HG03521 (cell line): ENCODE measurements around the gene RDX.
"Not testable (repeated sequence)": the region's sequence is repeated elsewhere in the genome, so short reads cannot be mapped to it uniquely, and the experiment has no call there.

ENCODE experiments used
- ATAC-seq: cut with Tn5 transposase; IDR thresholded peaks from one replicate; pipeline ENCODE4 v1.9.1; 2021; ENCODE audit warnings: mild to moderate bottlenecking, moderate library complexity; ENCODE audit not compliant: unreplicated experiment

The RDX gene

GRCh38 chr11:110208678-110209312 is 87.6 kb downstream of the RDX start:
- ATAC-seq, result not testable (repeated sequence)

- no peak for ATAC-seq
These were observed 89.3 kb downstream of the RDX start for GRCh38 chr11:110207123-110207522.

GRCh38 chr11:110200836-110201235 is 95.6 kb downstream of the RDX start:
- no peak for ATAC-seq

DNA sequence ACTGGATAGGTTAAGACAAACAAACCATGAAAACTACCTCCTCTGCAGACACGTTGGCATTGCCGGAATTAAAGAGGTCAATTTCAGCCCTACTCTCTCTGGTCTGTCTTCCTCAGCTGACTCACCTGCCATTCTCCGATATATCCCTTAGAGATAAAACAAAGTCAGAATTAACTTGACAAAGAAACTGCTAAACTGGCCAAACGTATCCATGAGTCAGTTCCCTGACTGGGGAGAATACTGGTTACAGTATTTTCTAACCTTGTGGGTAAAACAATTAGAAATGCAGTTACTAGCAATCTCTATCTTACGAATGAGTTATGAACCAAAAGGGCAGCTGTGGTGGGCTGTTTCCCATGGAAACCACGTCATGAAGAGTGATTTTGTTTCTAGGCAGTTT is 96.2 kb downstream of the RDX start:
- ATAC-seq, result no peak

GRCh38 chr11:110199184-110199981 is 97.0 kb downstream of the RDX start:
- ATAC-seq, result no peak

DNA sequence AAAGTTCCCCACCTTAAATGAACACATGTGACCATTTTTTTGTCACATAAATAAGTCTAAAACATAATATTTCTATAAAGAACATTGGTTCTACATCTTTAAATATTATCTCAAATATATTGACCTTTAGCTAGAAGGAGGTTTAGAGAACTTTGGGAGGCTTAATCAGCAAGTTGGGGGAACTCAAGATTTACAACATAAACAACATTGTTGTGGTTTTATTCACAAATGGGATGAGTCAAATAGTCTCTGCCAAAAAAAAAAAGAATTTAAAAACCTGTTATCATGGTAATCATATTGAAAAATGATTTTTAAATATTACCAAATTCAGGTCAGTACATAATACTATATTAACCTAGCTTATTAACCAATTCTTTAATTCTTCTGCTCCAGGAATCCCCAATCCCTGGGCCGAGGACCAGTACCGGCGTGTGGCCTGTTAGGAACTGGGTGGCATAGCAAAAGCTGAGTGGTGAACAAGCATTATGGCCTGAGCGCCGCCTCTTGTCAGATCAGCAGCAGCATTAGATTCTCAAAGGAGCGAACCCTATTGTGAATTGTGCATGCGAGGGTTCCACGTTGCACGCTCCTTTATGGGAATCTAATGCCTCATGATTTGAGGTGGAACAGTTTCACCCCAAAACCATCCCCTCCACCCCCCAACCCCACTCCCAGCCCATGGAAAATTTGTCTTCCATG is 98.2 kb downstream of the RDX start:
- ATAC-seq, result no peak

DNA sequence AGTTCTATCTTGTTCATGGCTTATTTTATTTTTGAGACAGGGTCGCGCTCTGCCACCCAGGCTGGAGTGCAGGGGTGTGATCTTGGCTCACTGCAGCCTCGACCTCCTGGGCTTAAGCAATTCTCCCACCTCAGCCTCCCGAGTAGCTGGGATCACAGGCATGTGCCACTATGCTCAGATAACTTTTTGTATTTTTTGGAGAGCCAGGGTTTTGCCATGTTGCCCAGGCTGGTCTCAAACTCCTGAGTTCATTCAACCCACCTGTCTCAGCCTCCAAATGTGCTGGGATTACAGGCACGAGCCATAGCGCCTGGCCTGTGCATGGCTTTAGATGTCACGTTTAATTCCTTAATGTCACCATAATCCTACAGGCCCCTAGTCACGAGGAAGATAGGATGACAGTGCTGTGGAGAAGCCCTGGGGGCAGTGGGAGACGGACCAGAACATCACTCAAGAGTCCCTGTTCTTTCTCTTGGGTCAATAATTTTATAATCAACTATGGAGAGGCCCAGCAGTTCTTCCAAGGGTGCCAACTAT is 99.5 kb downstream of the RDX start:
- no peak for ATAC-seq

GRCh38 chr11:110196241-110196754 is 100.1 kb downstream of the RDX start:
- ATAC-seq, result no peak

DNA sequence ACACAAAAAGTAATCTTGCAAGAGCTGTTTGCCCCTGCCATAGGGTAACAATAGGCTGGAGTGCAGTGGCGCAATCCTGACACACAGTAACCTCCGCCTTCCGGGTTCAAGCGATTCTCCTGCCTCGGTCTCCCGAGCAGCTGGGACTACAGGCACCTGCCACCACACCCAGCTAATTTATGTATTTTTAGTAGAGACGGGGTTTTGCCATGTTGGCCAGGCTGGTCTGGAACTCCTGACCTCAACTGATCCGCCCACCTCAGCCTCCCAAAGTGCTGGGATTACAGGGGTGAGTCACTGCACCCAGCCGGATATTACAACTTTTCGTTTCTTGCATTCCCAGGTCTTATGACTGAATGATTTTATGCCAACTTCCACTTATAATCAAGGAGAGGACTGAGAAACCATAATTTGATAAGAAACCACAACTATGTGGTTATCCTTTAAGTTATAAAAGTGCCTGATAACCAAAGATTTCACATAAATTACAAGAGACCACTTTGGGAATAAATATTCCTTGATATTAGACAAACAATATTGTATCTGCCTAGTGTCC is 102.1 kb downstream of the RDX start:
- not testable (repeated sequence) for ATAC-seq

DNA sequence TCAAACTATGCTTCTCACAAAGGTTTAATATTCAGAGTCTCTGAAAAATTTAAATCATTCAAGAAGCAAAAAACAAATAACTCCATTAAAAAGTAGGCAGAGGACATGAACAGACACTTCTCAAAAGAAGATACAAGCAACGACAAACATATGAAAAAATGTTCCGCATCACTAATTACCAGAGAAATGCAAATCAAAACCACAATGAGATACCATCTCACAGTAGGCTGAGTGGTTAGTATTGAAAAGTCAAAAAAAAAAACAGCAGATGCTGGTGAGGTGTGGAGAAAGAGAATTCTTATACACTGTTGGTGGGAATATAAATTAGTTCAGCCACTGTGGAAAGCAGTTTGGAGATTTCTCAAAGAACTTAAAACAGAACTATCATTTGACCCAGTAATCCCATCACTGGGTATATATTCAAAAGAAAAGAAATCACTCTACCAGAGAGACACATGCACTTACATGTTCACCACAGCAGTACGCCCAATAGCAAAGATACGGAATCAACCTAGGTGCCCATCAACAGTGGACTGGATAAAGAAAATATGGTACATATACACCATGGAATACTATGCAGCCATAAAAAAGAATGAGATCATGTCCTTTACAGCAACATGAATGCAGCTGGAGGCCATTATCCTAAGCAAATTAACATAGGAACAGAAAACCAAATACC is 103.7 kb downstream of the RDX start:
- peak; percentile 69 for ATAC-seq

- ATAC-seq, result no peak
These were observed 105.5 kb downstream of the RDX start for GRCh38 chr11:110190885-110191284.

- ATAC-seq, result no peak
These were observed 108.7 kb downstream of the RDX start for GRCh38 chr11:110187731-110188130.

- ATAC-seq, result no peak
These were observed 109.5 kb downstream of the RDX start for GRCh38 chr11:110186867-110187266.

DNA sequence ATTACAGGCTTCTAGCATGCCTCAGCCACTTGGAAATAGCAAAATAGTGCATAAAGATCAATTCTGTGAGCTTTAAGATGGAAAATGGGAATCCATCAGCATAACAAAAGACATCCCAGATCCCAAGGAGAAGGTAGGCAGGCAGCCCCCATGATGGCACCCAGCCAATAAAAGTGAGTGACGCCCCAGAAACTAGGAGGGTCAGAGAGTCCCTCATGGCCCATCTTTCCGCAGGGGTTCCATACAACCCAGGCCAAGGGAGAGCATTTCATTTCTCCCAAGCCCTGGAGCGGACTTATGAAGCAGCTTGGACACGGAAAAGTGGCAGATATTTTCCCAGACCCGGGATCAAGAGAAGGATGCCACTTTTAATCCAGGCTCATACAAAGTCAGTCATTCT is 110.0 kb downstream of the RDX start:
- ATAC-seq, result no peak

DNA sequence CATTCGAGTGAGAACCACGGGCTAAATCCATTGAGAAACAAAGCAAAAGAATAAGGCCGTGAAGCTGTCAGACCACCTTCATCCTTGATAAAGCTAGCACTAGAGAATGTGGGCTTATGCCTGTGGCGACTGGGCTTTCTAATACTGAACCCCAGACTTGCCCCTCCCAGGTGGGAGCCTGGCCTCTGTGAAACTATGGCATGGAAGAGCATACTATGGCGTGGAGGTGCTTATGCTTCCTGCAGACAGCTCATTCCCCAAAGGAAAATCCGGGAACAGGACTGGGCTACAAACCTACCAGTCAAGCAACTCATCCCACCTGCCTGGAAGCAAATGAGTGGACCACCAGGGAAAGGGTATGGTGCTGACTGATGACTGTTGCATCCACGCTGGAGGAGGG is 110.8 kb downstream of the RDX start:
- no peak for ATAC-seq

DNA sequence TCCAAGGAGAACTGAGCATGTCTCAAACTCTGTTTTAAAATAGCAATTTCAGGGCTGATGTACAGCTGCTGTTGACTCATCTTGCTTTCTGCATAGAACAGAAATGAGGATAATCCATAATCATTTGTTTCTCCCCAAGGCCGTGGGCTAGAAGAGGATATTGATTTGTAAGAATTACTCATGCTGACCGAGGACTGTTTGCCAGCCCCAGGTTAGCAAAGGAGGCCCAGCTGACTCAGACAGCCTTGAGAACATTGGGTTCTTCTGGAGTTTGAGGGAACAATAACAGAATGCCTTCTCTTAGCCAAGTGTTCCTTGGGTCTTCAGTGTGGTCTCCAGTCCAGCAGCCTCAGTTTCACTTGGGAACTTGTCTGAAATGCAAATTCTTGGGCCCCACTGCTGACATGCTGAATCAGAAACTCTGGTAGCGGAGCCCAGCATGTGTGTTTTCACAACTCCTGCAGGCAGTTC is 111.3 kb downstream of the RDX start:
- no peak for ATAC-seq

- ATAC-seq, result no peak
These were observed 112.0 kb downstream of the RDX start for GRCh38 chr11:110184456-110184855.

- ATAC-seq, result no peak
These were observed 113.5 kb downstream of the RDX start for GRCh38 chr11:110182886-110183285.

GRCh38 chr11:110179064-110179463 is 117.3 kb downstream of the RDX start:
- no peak for ATAC-seq

GRCh38 chr11:110177086-110177456 is 119.3 kb downstream of the RDX start:
- no peak for ATAC-seq
